Measurements from ENCODE around the gene MYO1F.
"Not testable (repeated sequence)": the region's sequence is repeated elsewhere in the genome, so short reads cannot be mapped to it uniquely, and the experiment has no call there.

Gene MYO1F

DNA sequence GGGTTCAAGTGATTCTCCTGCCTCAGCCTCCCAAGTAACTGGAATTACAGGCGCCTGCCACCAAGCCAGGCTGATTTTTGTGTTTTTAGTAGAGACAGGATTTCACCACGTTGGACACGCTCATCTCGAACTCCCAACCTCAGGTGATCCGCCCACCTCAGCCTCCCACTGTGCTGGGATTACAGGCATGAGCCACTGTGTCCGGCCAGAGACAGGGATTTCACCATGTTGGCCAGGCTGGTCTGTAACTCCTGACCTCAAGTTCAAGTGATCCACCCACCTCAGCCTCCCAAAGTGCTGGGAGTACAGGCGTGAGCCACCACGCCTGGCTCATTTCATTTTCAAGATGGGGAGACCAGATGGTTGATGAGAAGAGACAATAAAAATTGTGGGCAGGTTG is 12.4 kb downstream of the MYO1F start:
- DNase-seq (ENCODE audit: low spot score): not testable (repeated sequence)

DNA sequence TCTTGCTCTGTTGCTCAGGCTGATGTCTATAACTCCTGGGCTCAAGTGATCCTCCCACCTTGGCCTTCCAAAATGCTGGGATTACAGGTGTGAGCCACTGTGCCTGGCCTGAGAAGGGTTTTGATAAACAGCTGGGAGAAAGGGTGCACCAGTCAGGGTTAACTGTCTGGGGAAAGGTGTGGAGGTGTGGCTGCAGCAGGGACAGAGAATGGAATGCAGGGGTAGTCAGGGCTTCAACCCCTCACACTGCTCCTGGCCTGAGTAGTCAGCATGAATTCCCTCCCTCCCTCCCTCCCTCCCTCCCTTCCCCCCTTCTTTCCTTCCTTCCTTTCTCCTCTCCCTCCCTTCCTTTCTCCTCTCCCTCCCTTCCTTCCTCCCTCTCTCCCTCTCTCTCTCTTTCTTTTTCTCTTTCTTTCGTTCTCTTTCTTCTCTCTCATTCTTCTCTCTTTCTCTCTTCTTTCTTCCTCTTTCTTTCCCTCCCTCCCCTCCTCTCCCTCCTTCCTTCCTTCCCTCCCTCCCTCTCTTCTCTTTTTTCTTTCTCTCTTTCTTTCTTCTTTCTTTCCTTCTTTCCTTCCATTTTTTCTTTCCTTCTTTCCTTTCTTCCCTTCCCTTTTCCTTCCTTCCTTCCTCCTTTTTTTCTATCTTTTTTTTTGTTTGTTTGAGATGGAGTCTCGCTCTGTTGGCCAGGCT is 16.0 kb downstream of the MYO1F start:
- DNase-seq (ENCODE audit: low spot score): peak; percentile 74

DNA sequence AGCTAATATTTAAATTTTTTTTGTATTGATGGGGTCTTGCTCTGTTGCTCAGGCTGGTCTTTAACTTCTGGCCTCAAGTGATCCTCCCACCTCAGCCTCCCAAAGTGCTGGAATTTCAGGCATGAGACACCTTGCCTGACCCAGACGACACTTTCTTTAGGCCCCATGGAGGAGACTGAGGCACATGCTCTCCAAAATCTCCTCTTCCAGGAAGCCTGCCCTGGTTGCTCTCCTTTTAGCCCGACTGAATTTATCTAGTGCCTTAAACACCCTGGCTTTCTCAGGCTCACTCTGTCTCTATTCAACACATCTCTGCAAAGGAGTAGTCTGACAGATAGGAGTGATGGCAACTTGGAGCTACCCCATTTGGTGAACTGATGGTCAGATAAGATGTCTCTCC is 18.9 kb downstream of the MYO1F start:
- DNase-seq (ENCODE audit: low spot score): no peak

DNA sequence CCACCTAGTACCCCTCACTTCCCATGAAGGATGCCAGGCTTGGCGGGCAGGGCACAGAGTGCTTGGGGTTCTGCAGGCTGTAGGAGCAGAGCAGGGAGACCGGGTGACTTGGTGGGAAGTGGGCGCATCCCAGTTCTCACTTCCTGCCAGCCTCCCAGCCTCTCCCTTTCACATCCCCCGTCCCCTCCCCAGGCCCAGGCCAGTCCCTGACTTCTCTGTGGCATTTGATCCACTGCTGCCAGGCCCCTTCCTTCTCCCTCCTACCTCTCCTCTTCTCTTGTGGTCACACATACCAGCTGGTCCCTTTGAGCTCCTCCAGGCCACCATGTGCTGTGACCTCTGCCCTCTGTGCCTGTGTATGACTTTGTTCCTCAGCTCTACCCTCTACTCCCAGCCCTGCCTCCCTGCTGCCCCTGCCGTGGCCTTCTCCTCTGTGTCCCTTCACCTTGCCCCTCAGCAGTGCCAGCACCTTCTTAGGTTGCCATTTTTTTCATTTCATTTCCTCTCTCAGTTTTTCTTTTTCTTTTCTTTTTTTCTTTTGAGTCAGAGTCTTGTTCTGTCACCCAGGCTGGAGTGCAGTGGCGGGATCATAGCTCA is 19.5 kb downstream of the MYO1F start:
- no peak for DNase-seq (ENCODE audit: low spot score)

DNA sequence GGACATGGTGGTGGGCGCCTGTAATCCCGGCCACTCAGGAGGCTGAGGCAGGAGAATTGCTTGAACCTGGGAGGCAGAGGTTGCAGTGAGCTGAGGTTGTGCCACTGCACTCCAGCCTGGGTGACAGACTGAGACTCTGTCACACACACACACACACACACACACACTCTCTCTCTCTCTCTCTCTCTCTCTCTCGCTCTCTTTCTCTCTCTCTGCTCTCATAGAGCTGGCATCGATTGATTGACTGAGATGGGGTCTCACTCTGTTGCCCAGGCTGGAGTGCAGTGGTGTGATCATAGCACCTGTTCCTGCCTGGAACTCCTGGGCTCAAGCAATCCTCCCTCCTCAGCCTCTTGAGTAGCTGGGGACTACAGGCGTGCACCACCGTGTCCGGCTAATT is 23.5 kb downstream of the MYO1F start:
- not testable (repeated sequence) for DNase-seq (ENCODE audit: low spot score)

DNA sequence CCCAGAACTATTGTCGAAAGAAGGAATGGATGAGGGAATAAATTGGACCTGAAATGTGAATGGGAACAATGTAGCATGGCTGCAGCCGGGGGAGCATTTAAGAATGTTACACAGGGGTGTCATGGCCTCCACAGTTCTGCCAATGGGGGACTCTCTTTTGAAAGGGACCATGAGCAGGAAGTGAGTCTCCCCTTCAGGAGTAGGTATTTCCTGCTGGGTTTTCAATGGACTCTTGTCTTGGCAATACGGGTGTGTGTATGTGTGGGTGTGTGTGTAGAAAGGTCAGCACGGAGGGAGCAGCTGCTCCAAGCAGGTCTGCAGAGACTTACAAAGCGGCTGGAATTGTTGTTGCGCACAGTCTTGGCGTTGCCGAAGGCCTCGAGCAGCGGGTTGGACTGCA is 24.4 kb downstream of the MYO1F start:
- peak; percentile 89 for DNase-seq (ENCODE audit: low spot score)

DNA sequence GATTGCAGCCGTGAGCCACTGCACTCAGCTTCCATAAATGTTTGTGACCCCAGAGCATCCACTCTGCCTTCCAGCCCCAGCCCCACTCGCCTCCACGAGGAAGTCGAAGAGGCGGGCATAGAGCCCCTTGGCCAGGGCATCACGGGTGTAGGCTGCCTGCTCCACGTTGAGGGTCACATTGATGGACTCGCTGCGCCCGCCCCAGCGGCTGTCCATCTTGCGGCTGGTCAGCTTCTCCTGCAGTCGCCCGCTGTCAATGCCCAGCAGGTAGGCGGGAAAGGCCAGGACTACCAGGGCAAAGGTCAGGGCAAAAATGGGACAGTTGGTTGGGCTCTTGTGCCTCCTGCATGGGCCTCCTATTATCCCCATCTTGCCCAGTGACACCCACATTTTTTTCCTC is 27.2 kb downstream of the MYO1F start:
- no peak for DNase-seq (ENCODE audit: low spot score)

DNA sequence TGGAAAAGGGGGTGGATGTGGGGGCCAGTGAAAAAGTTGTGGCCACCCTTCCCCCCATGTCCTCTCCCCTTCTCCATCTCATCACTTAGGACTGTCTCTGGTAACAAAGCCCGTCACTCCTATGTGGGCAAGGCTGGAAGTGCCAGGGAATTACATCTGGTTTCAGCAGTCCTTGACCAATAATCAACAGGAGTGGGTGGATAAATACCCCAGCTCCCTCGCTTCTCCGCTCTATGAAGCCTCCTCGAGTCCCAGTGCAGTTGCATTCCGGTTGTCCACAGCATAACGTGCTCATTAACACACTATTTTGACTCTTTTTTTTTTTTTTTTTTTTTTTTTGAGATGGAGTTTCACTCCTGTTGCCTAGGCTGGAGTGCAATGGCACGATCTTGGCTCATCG is 31.5 kb downstream of the MYO1F start:
- no peak for DNase-seq (ENCODE audit: low spot score)

DNA sequence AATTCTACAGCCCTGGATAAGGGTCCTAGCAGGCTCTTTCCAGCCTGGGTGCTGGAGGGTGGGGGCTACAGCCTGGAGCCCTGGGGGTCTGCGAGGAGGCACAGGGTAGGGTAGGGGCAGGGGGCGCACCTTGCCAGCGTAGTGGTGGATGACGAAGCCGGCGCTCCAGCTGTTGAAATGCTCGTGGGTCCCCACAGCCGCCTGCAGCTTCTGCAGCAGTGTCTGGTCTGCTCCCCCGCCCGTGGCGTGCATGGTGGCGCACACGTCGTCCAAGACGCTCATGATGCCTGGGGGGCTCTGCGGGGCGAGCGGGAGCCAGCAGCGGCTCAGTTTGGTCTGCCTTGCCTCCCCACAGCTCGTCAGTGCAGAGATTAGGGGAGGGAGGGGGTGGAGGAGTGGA is 33.1 kb downstream of the MYO1F start:
- DNase-seq (ENCODE audit: low spot score): no peak

DNA sequence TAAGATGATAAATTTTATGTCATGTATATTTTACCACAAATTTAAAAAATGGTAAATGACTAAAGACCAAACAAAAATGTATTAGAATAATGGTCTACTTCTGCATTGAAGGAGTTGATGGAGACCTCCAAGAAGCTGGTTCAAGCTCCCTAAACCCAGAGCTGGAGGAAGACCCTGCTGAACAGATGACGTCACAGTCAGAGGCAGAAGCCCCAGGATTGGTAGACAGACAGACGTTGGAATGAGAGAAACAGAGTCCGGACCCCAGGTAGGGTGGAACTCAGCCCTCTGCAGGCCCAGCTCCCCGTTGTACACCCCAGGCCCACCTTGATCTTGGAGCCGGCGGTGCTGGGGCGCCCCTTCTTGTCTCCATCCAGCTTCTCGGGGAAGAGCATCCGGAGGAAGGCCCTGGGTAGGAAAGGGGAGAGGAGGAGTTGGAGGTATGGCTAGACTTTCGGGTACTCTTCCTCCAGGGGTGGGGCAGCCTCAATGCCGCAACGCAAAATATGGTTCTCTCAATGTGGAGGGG is 37.6 kb downstream of the MYO1F start:
- DNase-seq (ENCODE audit: low spot score): no peak

DNA sequence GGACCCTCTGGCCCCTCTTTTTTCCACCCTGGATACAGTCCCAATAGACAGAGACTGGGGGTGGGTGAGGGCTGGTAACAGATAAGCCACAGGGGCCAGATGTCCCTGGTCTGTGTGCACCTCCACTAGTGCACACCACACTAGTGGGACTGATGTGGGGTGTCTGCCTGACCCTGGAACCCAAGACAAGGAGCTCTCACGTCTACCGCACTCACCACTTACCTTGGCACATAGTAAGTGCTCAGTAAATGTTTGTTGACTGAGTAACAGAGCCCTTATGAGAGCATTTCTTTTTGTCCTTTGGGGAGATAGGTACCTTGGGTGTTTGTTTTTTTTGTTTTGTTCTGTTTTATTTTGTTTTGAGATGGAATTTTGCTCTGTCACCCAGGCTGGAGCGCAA is 40.1 kb downstream of the MYO1F start:
- DNase-seq (ENCODE audit: low spot score): no peak

DNA sequence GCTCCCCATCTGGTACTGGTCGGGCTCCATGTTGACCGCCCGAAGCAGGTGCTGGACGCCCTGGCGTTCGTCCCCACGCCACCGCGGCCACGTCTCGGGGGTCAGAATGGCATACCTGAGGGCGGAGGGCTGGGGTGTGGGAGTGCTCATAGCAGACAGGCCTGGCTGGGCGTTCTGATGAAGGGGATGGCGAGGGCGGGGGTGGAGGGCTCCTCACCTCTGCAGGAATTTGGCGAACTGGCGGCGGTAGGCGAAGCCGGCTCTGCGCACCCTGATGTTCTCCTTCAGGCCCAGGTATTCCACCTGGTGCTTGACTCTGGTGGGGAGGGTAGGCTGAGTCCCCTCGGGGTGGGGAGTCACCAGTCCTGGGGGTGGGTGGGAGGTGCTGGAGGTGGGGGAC is 41.0 kb downstream of the MYO1F start:
- DNase-seq (ENCODE audit: low spot score): no peak

DNA sequence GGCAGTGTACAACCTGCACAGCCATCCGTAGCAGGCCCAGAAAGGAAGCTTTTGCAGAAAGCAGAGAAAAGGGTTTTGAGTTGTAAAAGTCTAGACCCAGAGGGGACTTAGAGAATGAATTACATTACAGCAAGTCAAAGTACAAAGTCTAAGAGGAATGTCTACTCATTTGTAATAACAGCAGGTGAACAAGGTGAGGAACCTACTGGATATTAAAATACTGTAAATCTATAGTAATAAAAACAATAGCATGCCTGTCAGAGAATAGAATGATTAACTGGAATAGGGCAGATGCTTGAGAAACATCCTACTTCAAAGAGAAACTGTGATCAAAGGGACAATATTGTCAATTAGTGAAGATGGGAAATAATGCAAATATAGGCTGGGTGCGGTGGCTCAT is 45.0 kb downstream of the MYO1F start:
- no peak for DNase-seq (ENCODE audit: low spot score)

DNA sequence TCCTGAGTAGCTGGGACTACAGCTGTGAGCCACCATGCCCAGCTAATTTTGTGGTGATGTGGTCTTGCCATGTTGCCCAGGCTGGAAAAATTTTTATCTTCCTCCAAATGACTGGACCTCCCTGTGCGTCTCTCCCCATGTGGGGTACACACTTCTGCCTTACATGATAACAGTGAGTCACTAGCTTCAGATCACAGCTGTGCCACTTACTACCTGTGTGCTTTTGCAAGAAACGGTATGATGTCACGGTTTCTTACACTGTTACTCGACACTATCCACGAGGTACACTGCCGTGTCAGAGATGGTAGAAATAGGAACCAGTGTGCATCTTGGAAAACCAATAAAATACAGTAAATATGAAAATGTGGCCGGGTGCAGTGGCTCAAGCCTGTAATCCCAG is 45.8 kb downstream of the MYO1F start:
- DNase-seq (ENCODE audit: low spot score): no peak

DNA sequence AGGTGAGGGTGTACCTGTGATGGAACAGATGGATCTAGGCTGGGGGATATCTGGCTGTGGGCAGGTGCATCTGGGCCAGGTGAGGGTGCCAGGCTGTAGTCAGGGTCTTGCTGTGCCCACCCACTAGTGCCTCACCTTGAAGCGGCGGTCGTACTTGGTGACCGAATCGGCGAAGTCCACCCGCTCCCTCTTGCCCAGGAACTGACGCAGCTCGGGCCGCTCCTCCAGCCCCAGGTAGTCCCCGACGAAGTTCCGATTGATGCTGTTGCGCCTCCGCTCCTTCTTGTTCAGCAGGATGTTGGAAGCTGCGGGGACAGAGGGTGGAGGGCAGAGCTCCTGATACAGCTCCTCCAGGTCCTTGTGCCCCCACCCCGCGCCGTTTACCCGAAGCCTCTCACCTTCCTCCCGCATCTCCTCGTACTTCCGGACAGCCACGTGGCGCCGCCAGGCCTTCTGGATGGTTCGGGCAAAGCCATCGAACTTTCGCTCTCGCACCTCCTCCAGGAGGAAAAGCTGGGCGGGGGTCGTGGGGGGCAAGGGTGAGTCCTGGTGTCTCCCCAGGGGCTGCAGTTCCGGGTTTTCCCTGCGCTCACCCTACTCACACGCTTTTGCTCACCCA is 47.1 kb downstream of the MYO1F start:
- DNase-seq (ENCODE audit: low spot score): no peak

DNA sequence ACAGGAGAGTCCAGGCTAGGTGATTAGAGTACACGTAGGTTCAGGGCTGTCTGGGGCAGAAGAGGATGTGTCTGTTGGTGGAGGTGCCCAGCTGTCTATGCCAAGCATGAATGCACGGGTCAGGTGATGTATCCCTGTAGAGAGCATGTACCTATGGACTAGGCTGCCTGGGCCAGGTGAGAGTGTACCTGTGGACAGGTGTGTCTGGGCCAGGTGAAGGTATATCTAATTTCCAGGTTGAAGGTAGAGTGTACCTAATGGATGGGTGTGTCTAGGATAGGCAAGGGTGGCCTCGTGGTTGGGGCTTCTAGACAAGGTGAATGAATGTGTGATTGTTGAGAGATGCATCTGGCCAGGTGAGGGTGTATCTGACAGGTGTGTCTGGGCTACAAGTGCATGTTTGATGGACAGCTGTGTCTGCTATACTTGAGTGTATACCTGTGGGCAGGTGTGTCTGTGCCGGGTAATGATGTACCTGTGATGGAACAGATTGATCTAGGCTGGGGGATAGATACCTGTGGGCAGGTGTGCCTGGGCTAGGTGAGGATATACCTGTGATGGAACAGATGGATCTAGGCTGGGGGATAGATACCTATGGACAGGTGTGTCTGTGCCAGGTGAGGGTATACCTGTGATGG is 47.8 kb downstream of the MYO1F start:
- DNase-seq (ENCODE audit: low spot score): no peak

DNA sequence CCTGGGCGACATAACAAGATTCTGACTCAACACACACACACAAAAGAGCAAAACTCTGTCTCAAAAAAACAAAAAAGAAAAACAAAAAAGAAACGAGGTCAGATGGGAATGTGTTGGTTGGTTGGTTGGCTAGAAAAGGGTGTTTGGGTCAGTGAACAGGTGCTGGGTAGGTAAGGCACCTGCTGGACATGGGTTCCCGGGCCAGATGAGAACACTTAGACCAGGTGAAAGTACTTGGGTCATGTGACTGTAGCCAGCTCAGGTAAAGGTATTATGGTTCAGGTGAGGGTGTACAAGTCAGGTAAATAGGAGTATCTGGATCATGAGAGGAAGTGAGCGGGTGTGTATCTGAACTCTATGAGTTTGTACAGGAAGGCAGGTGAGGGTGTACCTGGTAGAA is 48.7 kb downstream of the MYO1F start:
- DNase-seq (ENCODE audit: low spot score): no peak

DNA sequence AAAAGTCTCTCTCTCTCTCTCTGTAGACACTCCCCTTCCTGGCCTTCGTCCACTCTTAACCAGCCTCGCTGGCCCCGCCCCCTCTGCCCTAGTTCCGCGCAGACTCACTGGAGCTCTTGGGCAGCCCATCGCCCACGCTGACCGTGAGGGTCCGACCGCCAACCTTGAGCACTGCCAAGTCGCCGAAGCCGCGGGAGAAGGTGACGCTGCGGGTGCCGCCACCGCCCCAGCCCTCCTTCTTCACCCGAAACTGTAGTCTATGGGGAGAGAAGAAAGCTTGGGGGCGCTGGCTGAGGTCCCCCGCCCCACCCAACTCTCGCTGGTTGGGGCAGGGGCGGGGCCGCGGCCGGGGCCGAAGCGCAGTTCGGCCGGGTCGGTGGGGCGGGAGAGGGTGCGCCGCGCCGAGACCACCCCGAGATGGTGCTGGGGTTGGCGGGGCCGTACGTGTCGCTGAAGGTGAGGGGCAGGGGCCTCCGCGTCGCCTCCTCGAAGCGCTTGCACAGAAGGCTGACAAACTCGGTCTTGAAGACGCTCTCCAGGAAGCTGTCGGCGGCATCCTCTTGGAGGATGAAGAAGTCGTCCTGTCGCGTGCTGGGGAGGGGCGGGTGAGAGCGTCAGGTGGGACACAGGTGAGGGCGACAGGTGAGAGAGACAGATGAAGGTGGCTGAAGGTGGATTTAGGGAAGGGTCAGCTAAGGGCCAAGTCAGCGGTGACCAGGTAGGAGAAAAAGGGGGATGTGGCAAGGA is 50.7 kb downstream of the MYO1F start:
- peak; percentile 93 for DNase-seq (ENCODE audit: low spot score)

DNA sequence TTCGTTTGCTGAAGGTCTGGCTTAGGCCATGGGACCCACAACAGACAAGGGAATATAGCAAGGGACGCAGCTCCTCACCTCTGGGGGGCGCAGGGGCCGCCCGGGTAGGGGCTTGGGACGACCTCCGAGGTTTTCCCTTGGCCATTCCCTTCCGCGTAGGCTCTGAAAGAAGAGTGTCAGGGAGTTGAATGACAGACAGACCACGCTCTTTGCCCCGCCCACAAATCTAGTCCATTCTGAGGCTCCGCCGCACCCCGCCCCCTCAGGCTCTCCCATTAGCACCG is 51.9 kb downstream of the MYO1F start:
- DNase-seq (ENCODE audit: low spot score): peak; percentile 93

DNA sequence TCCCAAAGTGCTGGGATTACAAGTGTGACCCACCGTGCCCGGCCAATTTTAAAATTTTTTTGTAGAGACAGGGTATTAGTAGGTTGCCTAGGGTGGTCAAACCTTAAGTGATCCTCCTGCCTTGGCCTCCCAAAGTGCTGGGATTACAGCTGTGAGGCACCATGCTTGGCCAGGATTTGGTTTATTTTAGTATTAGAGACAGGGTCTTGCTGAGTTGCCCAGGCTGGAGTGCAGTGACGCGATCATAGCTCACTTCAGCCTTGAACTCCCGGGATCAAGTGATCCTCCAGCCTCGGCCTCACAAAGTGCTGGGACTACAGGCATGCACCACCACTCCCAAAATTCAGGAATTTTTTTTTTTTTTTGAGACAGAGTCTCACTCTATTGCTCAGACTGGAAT is 57.9 kb downstream of the MYO1F start:
- no peak for DNase-seq (ENCODE audit: low spot score)

DNA sequence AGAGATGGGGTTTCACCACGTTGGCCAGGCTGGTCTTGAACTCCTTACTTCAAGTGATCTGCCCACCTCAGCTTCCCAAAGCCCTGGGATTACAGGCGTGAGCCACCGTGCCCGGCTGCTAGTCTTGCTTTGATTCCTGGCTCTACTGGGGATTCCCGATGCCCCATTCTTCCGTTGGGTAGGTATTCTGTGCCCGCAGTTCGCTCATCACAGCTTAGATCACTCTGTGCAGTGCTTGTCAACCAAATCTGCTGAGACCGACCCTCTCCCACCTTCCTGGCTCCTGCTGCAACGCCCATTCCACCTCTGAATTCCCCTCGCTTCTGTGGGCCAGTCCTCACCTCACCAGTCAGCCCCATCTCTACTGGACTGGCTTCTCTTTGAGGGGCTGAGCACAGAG is 58.7 kb downstream of the MYO1F start:
- DNase-seq (ENCODE audit: low spot score): no peak

Measured in iPS-NIHi11 (cell line).